ENCODE results near the gene IARS2.
"Not testable (repeated sequence)": the region's sequence is repeated elsewhere in the genome, so short reads cannot be mapped to it uniquely, and the experiment has no call there.

Gene IARS2

DNA sequence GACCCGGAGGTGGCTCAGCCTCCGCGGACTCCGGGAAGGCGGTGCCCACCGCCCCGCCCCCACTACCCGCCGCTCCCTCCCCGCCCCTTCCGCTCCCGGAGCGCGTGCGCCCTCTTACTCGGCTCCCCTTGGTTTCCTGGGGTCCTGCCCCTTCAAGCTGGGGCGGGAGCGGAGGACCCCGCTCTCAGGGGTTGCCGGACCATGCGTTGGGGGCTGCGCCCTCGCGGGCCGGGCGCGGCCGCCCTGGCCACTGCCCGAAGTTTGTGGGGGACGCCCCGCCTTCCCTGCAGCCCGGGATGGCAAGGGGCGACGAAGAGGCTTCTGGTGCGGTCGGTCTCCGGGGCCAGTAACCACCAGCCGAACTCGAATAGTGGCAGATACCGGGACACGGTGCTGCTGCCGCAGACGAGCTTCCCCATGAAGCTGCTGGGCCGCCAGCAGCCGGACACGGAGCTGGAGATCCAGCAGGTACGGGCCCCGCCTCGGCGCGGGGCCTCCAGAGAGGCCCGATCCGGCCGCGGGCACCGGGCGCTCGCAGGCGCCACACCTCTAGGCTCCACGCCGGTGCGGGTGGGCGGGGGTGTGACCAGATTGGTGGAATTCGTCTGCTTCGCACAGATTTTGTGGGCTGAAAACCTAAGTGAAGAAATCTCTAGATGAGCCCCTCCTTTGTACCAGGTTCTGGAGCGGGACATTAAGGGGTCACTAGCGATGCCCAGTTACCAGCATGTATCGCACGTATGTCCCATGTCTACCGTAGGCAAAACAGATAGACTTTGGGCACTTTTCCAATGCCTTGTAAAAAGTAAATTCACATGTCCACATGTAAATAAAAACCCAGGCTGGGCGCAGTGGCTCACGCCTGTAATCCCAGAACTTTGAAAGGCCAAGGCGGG is at the start of gene IARS2:
Gene IARS2, plus strand, starts transcription at position 117 of the 896 bp plus-strand sequence. Its CDS starts 85 bp downstream, at position 202.
- DNase-seq: peak; percentile 65 to 91 (median 91)

DNA sequence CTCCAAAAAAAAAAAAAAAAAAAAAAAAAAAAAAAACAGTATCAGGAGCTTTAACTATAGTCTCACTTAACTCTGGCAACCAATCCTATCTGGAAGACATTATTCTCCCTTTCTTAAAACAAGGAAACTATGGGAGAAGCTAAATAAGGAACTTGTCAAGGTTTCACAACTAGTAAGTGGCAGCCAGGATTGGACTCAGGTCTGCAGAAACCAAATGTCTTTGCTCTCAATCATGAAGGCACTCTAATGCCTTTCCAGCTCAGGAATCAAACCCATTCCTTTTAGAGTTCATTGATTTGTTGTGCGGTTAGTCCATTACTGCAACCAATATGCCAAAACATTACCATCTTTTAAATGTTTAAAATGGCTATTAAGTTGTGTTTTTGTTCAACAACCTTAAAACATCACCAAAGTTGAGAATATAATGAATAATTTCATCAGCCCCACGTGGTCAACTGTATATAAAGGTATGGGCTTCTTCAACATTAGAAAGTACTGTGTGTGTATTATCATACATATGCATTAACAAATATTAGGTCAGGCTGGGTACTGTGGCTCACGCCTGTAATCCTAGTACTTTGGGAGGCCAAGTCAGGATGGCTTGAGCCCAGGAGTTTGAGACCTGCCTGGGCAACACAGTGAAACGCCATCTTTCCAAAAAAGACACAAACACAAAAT is 49.1 kb upstream of the IARS2 start:
- DNase-seq: no peak

GRCh38 chr1:220045356-220046051 is 48.4 kb upstream of the IARS2 start:
- DNase-seq: peak in 2 of 3 experiments; percentile 35 to 63

- peak; percentile 92 to 98 (median 96) for DNase-seq
Observed at GRCh38 chr1:220046052-220046930, 47.6 kb upstream of the IARS2 start, which contains the start of gene EPRS1. EPRS1 (minus strand) TSS chr1:220046505; CDS start chr1:220046388, 117 bp downstream.

DNA sequence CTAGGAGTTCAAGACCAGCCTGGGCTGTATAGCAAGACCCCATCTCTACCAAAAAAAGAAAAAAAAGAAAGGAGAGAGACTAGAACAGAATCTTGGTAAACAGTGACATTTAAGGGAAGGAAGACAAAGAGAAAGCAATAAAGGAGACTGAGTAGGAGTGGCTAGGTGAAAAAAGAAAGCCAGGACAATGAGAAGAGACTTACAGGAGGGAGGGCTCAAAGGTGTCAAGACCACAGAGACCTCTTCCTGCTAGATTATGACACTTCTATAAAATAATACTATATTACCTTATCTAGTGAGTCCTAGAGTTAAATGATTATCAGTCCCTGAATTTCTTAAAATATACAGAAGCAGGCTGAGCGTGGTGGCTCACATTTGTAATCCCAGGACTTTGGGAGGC is 37.6 kb upstream of the IARS2 start:
- no peak for DNase-seq

GRCh38 chr1:220060876-220061275 is 33.1 kb upstream of the IARS2 start:
- no peak for DNase-seq

DNA sequence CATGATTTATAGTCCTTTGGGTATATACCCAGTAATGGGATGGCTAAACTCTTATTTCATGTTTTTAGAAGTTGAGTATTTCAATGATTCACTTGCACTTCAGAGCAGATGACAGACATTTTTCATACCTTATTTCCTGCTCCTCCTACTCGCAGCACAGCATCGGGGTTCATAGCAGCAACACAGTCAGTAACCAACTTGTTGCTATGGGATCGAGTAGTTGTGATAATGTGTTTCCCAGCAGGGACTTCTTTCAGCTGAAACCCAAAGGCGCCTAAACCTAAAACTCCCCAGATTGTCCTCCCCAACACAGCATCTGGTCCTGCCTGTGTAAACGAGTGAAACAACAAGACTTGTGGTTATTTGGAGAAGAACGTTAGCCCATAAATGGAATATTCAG is 31.3 kb upstream of the IARS2 start:
- no peak for DNase-seq

- no peak for DNase-seq
Observed at GRCh38 chr1:220067269-220068204, 26.4 kb upstream of the IARS2 start.

- DNase-seq: no peak
Observed at GRCh38 chr1:220076861-220077762, 16.8 kb upstream of the IARS2 start.

DNA sequence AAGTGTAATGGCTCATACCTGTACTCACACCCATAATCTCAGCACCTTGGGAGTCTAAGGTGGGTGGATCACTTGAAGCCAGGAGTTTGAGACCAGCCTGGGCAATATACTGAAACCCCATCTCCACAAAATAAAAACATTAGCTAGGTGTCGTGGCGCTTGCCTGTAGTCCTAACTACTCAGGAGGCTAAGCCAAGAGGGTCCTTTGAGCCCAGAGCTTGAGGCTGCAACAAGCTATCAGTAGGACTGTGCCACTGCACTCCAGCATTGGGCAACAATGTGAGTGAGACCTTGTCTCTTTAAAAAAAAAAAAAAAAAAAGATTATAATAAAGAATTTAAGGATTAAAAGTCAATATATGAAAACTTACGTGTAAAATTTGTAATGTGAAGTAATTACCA is 16.0 kb upstream of the IARS2 start:
- no peak for DNase-seq

- DNase-seq: no peak
Observed at GRCh38 chr1:220084460-220084859, 9.5 kb upstream of the IARS2 start.

GRCh38 chr1:220086261-220086686 is 7.7 kb upstream of the IARS2 start:
- not testable (repeated sequence) for DNase-seq

GRCh38 chr1:220089650-220090556 is 4.0 kb upstream of the IARS2 start, which contains the start of gene BPNT1:
BPNT1 (minus strand) TSS chr1:220089788; CDS start chr1:220079846, 9,942 bp downstream.
- DNase-seq: peak; percentile 95 to 99 (median 96)

DNA sequence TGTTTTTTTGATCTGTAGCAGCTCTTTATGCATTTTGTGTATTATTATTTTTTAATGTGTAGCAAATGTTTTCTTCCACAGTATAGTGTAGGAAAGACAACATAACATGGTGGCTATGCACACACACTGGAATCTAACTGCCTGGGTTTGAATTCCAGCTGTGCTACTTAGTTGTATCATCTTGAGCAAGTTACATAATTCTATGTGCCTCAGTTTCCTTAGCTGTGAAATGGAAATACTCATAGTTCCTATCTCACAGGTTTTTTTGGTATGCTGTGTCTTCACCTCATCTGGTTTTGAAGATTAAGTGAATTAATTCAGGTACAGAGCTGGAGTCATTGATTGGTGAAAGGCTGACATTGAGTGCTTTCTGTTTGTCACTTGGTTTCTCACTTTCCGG is 1.2 kb upstream of the IARS2 start:
- no peak for DNase-seq

DNA sequence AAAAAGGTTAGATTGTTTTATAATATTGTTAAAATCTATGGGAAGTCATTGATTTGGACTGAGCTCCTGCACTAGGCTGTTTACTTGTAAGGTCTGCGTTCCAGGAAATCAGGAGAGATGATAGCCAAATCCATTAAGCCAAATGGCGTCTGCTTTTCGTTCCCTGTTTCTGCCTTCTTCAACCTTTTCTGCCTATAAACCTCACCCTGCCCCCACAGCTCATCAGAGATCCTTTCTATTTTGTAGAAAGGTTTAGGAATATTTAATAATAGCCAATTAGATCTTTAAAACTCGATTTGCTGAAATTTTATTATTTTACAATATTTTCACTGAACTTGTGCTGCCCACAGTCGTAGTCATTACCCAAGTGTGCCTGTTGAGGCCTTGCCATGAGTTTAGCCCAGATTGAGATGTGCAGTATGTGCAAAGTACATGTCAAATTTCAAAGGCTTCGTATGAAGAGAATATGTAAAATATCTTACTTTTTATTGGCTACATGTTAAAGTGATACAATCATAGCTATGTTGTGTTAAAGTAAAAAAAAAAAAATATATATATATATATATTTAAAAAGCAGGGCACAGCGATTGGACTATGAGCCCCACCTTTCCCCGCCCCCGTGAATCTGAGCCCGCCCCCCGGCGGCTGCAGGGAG is 444 bp upstream of the IARS2 start:
- DNase-seq: no peak

GRCh38 chr1:220099826-220100225 is 5.9 kb downstream of the IARS2 start:
- DNase-seq: no peak

GRCh38 chr1:220110473-220110872 is 16.5 kb downstream of the IARS2 start:
- not testable (repeated sequence) for DNase-seq

DNA sequence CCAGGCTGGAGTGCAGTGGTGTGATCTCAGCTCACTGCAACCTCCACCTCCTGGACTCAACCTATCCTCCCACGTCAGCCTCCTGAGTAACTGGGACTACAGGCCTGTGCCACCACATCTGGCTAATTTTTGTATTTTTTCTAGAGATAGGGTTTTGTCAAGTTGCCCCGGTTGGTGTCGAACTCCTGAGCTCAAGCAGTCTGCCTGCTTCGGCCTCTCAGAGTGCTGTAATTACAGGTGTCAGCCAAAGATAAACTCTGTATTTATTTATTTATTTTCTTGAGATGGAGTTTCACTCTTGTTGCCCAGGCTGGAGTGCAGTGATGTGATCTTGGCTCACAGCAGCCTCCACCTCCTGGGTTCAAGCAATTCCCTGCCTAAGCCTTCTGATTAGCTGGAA is 18.7 kb downstream of the IARS2 start:
- DNase-seq: not testable (repeated sequence)
